Smooth muscle cell (in vitro differentiated cells): ENCODE results near the gene NPPC. TPM values are rescaled to one million over a fixed set of nuclear protein-coding genes. Genes with fewer than 3 reads are reported as not detected.

ENCODE experiments used
- DNase-seq: peaks from one replicate; lab custom pipeline; 2025; ENCODE audit not compliant: unreplicated experiment; lab: John Stamatoyannopoulos, UW
- H2AFZ ChIP-seq: fragments of 200-600 bp; sonication (generic); 2 replicates; pipeline ENCODE4 v1.6.0; 2016; ENCODE audit warnings: antibody characterized with exemption, low read depth, mild to moderate bottlenecking
- H3F3A ChIP-seq: fragments of 200-600 bp; sonication (generic); 2 replicates; pipeline ENCODE4 v1.6.0; 2017; ENCODE audit warnings: antibody characterized with exemption, low read depth
- H3K27ac ChIP-seq: fragments of 200-600 bp; sonication (generic); 2 replicates; pipeline ENCODE4 v1.5.1; 2016; ENCODE audit warnings: low read depth, mild to moderate bottlenecking
- H3K27me3 ChIP-seq: fragments of 200-600 bp; sonication (generic); 2 replicates; pipeline ENCODE4 v1.6.1; 2016; ENCODE audit warnings: low read depth, mild to moderate bottlenecking
- H3K36me3 ChIP-seq: fragments of 200-600 bp; sonication (generic); 2 replicates; pipeline ENCODE4 v1.5.1; 2016; ENCODE audit warnings: low read depth
- H3K4me1 ChIP-seq: fragments of 200-600 bp; sonication (generic); 2 replicates; pipeline ENCODE4 v1.5.1; 2016; ENCODE audit warnings: low read depth
- H3K4me2 ChIP-seq: fragments of 200-600 bp; sonication (generic); 2 replicates; pipeline ENCODE4 v1.6.0; 2016; ENCODE audit warnings: mild to moderate bottlenecking
- H3K4me3 ChIP-seq: fragments of 200-600 bp; sonication (generic); 2 replicates; pipeline ENCODE4 v1.5.1; 2016; ENCODE audit warnings: mild to moderate bottlenecking
- H3K79me2 ChIP-seq: fragments of 200-600 bp; sonication (generic); 2 replicates; pipeline ENCODE4 v1.6.0; 2016; ENCODE audit warnings: low read depth, mild to moderate bottlenecking
- H3K9ac ChIP-seq: fragments of 200-600 bp; sonication (generic); 2 replicates; pipeline ENCODE4 v1.6.0; 2016; ENCODE audit warnings: low read depth
- H3K9me3 ChIP-seq: fragments of 200-600 bp; sonication (generic); replicated peaks from 2 replicates; pipeline ENCODE4 v1.5.1; 2016; ENCODE audit warnings: low read depth
- H4K20me1 ChIP-seq: fragments of 200-600 bp; sonication (generic); 2 replicates; pipeline ENCODE4 v1.6.0; 2016; ENCODE audit warnings: low read depth
- CTCF ChIP-seq: fragments of 200-600 bp; sonication (generic); IDR thresholded peaks from 2 replicates; pipeline ENCODE4 v1.5.1; 2017; ENCODE audit warnings: borderline replicate concordance, mild to moderate bottlenecking, antibody characterized with exemption; ENCODE audit not compliant: insufficient read depth, poor library complexity, severe bottlenecking
- WGBS: methylation state at CpG from one replicate; pipeline ENCODE4 v1.1.7; 2016; ENCODE audit warnings: low lambda C conversion rate; 5-methylcytosine and 5-hydroxymethylcytosine counted together
- microRNA counts: library from miRNA; unstranded; fragments of <30 nt; microRNA quantifications from one replicate; lab custom pipeline; 2016
- microRNA-seq: library from miRNA; unstranded; fragments of <30 nt; microRNA quantifications from one replicate; pipeline ENCODE4, GENCODE V29; 2016; ENCODE audit warnings: borderline number of aligned reads
- polyA plus RNA-seq: library from polyadenylated mRNA; unstranded; fragments of >200 nt; fragmentation: Nextera tagmentation; extraction: Ambion mirVana; gene quantifications from 2 replicates; pipeline ENCODE4 v1.2.1, GENCODE V29; 2016
- small RNA-seq: library from RNA; depleted of rRNA; stranded (forward); fragments of <200 nt; gene quantifications from one replicate; pipeline ENCODE3, GENCODE V24; 2014
- total RNA-seq: library from RNA; depleted of rRNA; stranded (reverse); fragments of >200 nt; gene quantifications from 2 replicates; pipeline ENCODE4 v1.2.3, GENCODE V29; 2014

Gene NPPC
- total and polyA plus RNA-seq, 2 experiments from 2014 or later, result 0.21 TPM; not detected in 1

GRCh38 chr2:231879216-231879615 is 47.0 kb downstream of the NPPC start:
- DNase-seq, result no peak
- no peak overlapping the region for H3K9ac ChIP-seq
- no peaks in the 10 kb centered on the region for H3K79me2 ChIP-seq
- H4K20me1 ChIP-seq, result no peaks in the 10 kb centered on the region
- H3K27me3 ChIP-seq, result no peaks in the 10 kb centered on the region
- no peaks in the 10 kb centered on the region for H3K36me3 ChIP-seq
- no peaks in the 10 kb centered on the region for H3K4me1 ChIP-seq
- no peak overlapping the region for H3K4me3 ChIP-seq
- no peak overlapping the region for H2AFZ ChIP-seq
- no peak overlapping the region for H3K27ac ChIP-seq
- WGBS, result 86% methylated on average over 7 of the region's 7 CpGs
- H3F3A ChIP-seq, result no peaks in the 10 kb centered on the region
- no peaks in the 10 kb centered on the region for H3K9me3 ChIP-seq
- TF ChIP-seq CTCF, result no peak
- H3K4me2 ChIP-seq, result no peak overlapping the region

- Histone ChIP-seq H3K36me3 (no peaks in the 10 kb centered on the region), H4K20me1 (no peaks in the 10 kb centered on the region), H2AFZ (no peak overlapping the region), H3K27ac (no peak overlapping the region), H3K4me3 (no peak overlapping the region), H3K79me2 (no peaks in the 10 kb centered on the region), H3K27me3 (no peaks in the 10 kb centered on the region), H3K9me3 (no peaks in the 10 kb centered on the region), H3K4me1 (no peaks in the 10 kb centered on the region), H3K9ac (no peak overlapping the region), H3K4me2 (no peak overlapping the region), H3F3A (no peaks in the 10 kb centered on the region)
- DNase-seq, result no peak
- 85% methylated on average over 15 of the region's 15 CpGs for WGBS
- TF ChIP-seq CTCF, result no peak
Observed at GRCh38 chr2:231877533-231878456, 48.4 kb downstream of the NPPC start.

GRCh38 chr2:231874944-231875343 is 51.3 kb downstream of the NPPC start:
- no peaks in the 10 kb centered on the region for H3K9me3 ChIP-seq
- no peaks in the 10 kb centered on the region for H4K20me1 ChIP-seq
- 71% methylated on average over 1 of the region's 1 CpG for WGBS
- H3K4me3 ChIP-seq, result no peak overlapping the region
- H3K4me1 ChIP-seq, result no peaks in the 10 kb centered on the region
- no peaks in the 10 kb centered on the region for H3K36me3 ChIP-seq
- H3K27me3 ChIP-seq, result no peaks in the 10 kb centered on the region
- H3K4me2 ChIP-seq, result no peak overlapping the region
- TF ChIP-seq CTCF, result no peak
- no peak overlapping the region for H3K27ac ChIP-seq
- no peak overlapping the region for H2AFZ ChIP-seq
- no peaks in the 10 kb centered on the region for H3K79me2 ChIP-seq
- DNase-seq, result no peak
- H3K9ac ChIP-seq, result no peak overlapping the region
- H3F3A ChIP-seq, result no peaks in the 10 kb centered on the region

MicroRNAs encoded within 50 kb of the gene (microRNA counts, 767-probe panel; counts per million panel counts)
- 183 counts per million for microRNA hsa-miR-1471 (lab: Ali Mortazavi, UCI)

Small RNAs within 50 kb of the gene (microRNA-seq; reads per million reads assigned to microRNA genes)
- gene MIR1471, result not detected

Small RNAs within 50 kb of the gene (small RNA-seq; reads per million reads assigned to genes)
- not detected for gene MIR1471

Other genes starting within 250 kb of the NPPC start
- 576 and 655 TPM in 2 replicates for gene PTMA, start 217.9 kb downstream of the NPPC start, total RNA-seq
- gene PTMA, start 217.9 kb downstream of the NPPC start, polyA plus RNA-seq, result 615 and 653 TPM in 2 replicates
- gene PDE6D, start 145.1 kb downstream of the NPPC start, total RNA-seq, result 30.0 and 54.9 TPM in 2 replicates
- gene PDE6D, start 145.1 kb downstream of the NPPC start, polyA plus RNA-seq, result 32.7 and 34.4 TPM in 2 replicates
- 27.2 and 29.7 TPM in 2 replicates for gene COPS7B, start 140.0 kb downstream of the NPPC start, total RNA-seq
- gene COPS7B, start 140.0 kb downstream of the NPPC start, polyA plus RNA-seq, result 33.9 and 41.8 TPM in 2 replicates
- 9.8 and 25.2 TPM in 2 replicates for gene DIS3L2, start 35.3 kb upstream of the NPPC start, total RNA-seq
- gene DIS3L2, start 35.3 kb upstream of the NPPC start, polyA plus RNA-seq, result 10.7 and 11.4 TPM in 2 replicates